SK-N-MC (cell line): ENCODE measurements around the gene PPHLN1.

Experiments
- EZH2 ChIP-seq: fragments of 200-600 bp; sonication (generic); IDR thresholded peaks from one replicate; pipeline ENCODE4 v1.6.1; 2017; ENCODE audit warnings: antibody characterized with exemption
- POLR2AphosphoS5 ChIP-seq: IDR thresholded peaks from 2 replicates; pipeline ENCODE4 v1.6.1; 2012; ENCODE audit warnings: mild to moderate bottlenecking, low read depth, low read length, borderline replicate concordance

DNA sequence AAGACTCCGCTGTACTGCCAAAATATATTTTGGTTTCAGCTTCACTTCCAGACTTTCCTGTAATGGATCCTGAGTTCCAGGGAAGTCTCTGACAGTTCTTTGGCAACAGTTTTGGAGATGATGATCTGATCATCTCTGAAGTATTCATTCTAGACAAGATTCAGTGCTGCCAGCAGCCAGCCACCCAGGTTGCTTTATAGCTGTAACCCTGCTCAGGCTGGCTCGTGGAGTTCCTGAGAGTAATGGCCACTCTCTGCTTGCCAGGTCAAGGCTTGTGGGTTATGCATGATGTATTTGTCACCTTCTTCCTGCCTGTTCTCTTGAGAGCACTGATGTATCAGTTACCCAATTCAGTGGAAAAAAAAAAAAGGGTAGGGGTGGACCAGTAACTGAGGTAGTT, 124.3 kb downstream of the PPHLN1 start:
- TF ChIP-seq POLR2AphosphoS5 (no peak), EZH2 (no peak)
